Glomerular endothelial cell (primary cell): Measurements from ENCODE around the gene DVL2. TPM values are rescaled to one million over a fixed set of nuclear protein-coding genes. Genes with fewer than 3 reads are reported as not detected.
"Not testable (repeated sequence)": the region's sequence is repeated elsewhere in the genome, so short reads cannot be mapped to it uniquely, and the experiment has no call there.

Experiments
- DNase-seq: peaks from one replicate; pipeline ENCODE4 v3.0.0-alpha.2; 2011; ENCODE audit warnings: low read depth, low spot score; ENCODE audit errors: extremely low read depth
- total RNA-seq: library from RNA; depleted of rRNA; stranded (reverse); fragments of >200 nt; gene quantifications from 2 replicates; pipeline ENCODE4 v1.2.3, GENCODE V29; 2015

DVL2 gene
- total RNA-seq, 1 donor from 2014 or later, result 41.6 TPM

DNA sequence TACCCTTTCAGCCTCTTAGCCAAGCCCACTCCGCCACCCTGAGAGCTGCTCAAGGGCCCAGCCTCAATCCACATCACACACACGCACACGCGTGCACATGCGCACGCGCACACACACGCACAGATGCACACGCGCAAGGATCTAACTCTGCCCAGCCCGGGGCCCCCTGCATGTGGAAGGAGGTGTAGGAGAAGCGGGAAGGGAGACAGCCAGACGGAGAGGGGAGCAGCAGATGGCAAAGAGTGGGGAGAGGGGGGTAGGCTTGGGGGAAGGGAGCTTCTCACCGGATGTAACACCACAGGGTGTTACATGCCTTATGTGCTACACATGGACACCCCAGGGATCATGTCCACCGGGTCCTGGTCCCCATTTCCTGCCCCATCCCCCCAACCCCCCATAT, 30.0 kb downstream of the DVL2 start:
- no peak for DNase-seq

DNA sequence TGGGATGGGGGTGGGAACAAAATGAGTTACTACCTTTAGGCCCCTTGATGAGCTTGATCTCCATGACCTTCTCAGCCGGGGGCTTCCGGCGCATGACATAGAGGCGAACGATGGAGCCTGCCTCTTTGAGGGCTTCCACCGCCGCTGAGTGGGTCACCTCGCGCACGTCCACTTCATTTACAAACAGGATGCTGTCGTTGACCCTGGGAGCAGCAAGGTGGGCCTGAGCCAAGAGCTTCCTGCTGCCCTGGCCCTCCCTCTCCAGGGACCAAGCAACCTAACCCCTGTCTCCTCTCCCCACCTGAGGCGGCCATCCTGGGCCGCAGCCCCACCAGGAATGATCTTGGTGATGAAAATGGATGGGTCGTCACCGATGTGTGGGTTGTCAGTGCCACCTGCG, 30.9 kb downstream of the DVL2 start:
- DNase-seq, result no peak

DNA sequence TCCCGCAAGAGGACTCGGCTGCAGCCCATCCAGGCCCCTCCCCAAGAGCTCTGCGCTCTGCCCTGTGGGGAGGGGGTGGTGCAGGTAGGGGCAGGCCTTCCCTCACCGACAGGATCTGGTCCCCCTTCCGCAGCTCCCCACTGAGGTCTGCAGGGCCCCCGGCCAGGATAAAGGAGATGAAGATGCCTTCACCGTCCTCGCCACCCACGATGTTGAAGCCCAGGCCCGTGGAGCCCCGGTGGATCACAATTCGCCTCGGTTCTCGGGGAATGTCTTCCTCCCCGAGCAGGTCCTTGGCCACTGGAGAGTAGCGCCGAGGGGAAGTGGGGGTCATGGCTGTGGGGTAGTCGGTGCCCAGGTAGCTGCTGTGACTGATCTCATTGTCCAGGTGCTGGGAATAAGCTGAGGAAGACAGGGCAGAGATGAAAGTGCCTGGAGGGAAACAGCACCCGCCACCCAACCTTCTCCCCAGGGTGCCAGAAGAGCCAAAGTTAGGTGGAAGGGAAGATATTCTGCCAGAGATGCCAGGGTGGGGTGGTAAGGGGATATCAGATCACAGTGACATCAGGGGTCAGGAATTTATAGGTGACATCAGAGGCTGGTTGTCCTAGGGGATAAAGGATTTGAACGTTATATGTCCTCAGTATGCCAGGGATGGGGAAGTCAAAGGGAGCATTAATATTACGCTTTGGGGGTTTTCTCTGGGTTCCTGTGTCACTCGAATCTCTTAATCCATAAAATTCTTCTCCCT, 37.5 kb downstream of the DVL2 start:
- no peak for DNase-seq

DNA sequence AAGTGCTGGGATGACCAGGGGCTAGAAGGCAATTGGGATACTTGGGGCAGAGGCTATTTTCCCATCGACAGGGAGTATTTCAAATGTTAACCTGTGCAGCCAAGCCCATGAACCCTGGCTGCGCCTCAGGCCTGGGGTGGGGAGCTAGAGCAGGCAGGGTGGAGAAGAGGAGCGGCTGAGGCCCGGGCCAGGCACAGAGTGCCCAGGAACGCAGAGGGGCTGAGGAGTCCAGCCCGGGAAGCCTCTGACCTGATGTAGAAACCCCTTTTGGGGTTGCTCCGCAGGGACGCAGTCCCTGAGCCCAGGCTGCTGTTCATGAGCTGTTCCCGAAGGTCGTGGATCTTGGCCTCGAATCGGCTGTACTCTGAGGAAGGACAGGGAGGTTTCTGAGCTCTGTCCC, 38.3 kb downstream of the DVL2 start:
- DNase-seq, result no peak

DNA sequence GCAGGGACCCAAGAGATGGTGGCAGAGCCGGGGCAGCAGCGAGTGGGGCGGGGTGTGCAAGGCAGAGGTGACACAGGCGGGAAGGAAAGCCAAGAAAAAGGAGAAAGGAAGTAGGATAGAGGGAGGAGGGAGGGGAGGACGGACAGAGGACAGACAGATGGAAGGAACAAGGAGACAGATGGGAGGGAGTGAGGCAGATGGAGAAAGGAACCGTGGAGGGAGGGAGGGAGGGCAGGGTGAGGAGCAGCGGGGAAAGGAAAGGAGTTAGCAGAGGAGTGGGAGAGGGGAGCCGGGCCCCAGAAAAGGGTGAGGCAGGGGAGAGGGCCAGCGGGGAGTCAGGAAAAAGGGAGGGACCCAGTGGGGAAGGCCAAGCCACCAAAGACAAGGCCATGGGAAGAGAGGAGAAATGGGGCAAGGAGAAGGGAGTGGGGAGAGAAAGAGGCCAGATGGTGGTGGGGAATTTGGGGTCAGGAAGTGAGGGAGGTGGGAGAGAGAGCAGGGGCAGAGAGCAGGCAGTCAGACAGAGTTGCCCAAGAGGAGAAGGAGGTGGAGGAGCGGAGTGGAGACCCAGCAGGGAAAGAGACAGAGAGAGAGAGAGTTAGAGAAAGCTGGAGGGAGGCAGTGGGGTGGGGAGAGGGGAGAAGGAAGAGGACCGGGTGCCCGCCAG, 41.9 kb downstream of the DVL2 start:
- no peak for DNase-seq

DNA sequence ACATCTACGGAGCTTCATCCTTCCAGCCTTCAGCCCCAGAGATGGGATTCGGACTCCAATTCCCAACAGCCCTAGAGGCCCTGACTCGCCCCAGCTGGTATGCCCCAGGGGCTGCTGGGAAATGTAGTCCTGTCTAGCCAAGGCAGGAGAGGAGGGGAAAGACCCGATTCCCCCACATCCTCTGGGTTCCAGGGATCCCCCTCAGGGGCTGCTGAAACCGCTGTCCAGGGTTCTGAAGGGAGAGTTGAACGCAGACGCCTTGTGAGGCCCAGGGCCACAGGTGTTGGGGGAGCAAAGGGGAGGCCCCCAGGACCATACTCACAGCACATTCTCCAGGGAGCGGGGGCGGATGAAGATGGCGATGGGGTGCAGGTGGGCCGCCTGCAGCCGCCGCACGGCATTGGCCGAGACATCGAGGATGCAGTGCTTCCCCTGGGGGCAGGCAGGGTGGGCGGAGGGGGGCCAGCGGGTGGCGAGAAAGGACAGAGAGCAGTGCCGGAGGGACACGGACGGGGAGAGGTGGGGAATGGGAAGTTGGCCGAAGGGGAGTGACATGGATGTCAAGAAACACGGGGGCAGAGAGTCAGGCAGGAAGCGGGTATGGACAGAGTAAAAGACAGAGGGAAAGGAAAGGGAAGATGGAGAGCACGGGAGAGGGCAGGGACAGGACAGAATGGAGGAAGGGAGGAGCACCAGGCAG, 42.6 kb downstream of the DVL2 start:
- no peak for DNase-seq

DNA sequence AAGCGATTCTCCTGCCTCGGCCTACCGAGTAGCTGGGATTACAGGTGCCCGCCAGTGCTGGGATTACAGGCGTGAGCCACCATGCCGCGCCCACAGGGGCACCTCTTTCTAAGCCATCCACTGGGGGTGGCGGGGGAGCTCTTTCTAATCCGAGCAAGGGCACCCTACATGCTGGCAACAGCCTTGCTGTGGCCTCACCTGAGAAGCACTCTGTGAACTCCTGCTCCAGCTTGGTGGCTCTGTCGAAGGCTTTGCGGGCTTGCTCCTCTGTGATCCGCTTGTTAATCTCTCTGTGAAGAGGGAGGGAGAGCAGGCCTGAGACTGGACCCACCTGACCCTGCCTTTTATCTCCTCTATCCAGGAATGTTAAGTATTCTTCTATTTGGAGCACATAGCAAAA, 43.2 kb downstream of the DVL2 start:
- DNase-seq, result no peak

DNA sequence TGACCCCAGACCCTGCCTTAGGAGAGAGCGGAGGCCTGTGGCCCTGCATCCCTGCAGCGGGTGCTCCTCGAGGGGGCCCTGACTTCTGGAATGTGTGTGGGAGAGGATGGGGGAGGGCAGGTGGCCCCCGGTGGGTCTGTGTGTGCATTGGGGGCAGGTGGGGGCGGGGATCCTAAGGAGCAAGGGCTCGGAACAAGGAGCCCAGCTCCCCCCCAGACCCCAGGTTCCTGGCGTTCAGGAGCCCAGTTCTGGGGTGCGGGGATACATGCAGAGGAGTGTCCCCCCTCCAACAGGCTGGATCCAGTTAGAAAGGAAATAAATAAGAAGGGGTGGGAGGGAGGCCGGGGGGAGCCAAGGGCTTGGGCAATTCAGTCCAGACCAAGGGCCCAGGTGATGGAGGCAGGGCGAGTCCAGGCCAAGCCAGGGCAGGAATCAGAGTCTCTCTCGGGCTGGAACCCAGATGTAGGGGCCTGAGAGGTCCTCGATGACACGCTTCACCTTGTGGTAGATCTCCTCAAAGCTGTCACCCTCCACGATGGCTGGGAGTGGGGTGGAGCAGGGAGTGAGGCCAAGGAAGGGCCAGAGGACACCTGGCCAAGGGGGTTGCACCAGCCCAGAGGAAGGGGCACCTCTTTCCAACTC, 43.9 kb downstream of the DVL2 start:
- no peak for DNase-seq

DNA sequence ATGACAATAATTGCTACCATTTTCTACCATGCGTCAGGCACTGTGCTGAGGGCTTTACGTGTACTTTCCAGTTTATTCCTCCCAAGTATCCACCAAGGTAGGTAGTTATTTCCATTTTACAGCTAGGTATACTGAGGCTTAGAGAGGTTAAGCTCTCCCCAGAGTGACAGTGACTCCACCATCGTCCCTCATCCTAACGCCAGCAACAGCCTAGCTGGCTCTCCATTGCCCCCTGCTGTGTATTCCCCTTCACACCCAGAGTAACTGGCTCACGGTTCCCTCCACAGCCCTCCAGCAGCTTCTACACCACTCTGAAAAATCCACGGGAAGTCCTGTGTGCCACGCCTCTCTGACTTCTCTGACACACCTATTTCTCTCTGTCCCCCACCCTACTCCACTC, 48.1 kb downstream of the DVL2 start:
- DNase-seq, result no peak

DNA sequence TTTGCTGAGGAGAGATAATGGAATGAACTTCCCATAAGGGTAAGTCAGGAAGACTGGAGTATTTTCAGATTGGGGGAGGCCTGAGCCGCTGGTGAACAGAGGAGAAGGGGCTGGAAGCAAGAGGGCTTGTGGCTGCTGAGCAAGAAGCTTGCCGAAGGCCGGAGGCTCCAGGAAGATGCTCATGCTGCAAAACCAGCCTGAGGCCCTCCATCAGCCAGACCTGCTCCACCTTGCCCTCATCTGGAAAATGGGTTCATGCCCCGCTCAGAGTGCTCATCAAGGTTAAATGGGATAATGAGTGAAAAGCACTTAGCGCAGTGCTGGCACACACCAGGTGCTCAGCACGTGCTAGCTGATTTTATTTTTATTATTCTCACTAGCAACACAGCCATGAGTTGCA, 49.7 kb downstream of the DVL2 start:
- DNase-seq, result no peak

DNA sequence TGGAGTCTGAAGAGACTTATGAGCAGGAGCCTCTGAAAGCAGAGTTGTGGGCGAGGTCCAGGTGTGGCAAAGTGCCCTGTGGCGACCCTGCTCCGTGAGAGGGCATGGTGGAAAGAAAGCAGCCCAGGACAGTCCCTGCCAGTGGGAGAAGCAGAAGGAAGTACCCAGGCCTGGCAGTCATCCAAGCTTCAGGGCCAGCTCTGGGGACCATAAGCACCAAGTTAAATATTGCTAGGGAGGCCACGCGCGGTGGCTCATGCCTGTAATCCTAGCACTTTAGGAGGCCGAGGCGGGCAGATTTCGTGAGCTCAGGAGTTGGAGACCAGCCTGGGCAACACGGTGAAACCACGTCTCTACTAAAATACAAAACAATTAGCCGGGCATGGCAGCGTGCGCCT, 50.2 kb downstream of the DVL2 start:
- no peak for DNase-seq

DNA sequence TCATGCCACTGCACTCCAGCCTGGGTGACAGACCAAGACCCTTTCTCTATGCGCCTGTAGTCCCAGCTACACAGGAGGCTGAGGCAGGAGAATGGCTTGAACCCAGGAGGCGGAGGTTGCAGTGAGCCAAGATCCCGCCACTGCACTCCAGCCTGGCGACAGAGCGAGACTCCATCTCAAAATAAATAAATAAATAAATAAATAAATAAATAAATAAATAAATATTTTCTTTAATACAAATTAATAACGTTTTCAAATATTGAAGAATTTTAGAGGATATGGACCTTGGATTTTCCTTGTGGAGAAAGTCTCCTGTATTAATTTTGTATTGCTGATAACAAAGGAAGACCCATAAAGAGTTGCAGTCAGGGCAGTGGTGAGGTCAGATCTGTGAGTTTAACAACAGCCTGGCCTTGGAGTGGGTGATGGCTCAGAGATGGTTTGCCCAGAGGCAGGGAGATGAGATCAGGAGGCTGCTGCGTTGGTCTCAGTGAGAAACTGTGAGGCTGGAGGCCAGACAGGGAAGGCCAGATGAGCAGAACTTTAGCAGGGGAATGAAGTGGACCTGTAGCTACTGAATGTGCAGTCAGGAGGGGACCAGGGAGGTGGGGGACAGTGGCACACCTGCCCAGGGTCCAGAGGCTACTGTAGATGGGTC, 50.8 kb downstream of the DVL2 start:
- no peak for DNase-seq

DNA sequence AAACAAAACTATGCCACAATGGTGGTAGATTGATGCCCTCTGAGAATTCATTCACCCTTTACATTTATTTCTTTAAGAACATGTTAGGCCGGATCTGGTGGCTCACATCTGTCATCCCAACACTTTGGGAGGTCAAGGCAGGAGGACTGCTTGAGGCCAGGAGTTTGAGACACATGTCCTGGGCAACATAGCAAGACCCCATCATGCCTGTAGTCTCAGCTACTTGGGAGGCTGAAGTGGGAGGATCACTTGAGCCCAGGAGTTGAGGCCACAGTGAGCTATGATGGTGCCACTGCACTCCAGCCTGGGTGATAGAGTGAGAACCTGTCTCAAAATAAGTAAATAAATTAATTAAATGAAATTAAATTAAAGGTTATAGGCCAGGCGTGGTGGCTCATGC, 52.2 kb downstream of the DVL2 start:
- not testable (repeated sequence) for DNase-seq

DNA sequence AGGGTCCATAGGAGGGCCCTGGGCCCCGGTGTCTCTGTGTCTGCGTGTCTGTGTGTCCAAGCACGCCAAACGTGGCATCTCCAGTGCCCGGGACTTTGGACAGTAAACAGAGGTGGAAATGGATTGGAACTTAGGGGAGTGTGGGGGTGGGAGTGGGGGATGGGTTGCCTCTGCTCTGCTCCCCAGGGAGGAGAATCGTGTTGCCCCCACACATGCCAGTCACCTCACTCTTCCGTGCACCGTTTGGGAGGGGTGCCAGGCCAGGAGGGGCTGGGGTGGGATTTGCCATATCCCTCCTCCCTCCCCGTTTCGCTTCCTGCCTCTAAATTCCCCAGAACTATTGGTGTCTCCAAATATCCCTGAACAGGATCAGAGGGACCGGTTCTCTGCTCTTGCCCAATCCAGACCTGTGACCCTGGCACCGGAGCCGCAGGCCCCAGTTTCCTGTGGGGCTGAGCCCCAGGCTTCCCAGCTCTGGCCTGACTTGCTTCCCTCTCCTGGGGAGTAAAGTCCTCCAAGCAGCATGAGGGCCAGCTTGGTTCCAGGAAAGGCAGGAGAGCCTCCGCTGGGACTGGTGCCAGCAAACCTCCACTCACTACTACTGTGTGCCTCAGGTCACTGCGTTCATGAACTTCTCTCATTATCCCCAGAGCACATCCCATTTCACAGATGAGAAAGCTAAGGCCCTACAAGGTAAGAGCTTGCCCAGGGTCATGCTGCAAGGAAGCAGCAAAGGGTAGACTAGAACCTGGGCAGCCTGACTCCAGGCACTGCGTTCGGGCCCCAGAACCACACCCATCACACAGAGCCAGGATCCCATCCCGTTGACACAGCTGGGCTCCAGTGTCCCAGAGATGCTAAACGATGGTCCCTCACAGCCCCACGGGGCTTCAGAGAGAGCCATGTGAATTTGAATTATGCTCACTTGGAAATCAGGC, 54.7 kb downstream of the DVL2 start, which contains the start of gene ASGR1:
ASGR1 (minus strand) TSS at position 54 of the 938 bp plus-strand sequence. CDS start 807 bp downstream, outside the sequence.
- no peak for DNase-seq

DNA sequence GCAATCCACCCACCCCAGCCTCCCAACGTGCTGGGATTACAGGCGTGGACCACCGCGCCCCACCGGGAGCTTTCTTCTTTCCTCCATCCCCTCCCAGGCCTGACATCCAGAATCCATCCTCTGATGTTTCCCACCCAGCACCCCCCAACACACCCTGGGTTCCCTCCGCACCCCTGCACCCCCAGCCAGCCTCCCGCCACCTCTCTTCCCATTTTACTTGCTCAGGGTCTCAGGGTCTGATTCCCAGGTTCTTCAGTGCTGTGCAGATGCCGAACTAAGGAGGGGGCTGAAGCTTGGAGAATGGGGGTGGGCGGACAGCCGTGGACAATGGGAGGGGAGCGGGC, 55.4 kb downstream of the DVL2 start:
- no peak for DNase-seq

DNA sequence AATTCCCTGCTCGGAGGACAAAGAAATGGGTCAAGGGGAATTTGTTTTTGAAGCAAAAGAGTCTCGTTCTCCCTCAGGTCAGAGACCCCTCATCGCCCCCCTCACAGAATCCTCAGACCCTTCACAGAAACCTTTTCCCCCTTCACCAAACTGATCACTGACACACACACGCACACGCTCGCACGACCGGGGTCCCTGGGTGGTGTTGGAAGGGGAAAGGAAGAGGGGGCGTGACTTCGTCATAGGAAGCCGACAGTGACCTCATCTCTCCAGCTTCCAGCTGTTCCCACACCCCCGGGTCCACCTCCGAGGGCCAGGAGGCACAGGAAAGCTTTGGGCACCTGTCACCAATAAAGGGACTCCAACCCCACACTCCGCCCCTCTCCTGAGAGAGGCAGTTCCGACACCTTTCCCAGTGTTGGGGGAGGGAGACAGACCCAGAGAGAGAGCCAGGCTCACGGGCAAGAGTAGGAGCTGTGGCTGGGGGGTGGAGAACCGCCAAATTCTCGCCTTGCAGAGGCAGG, 56.3 kb downstream of the DVL2 start:
- no peak for DNase-seq

DNA sequence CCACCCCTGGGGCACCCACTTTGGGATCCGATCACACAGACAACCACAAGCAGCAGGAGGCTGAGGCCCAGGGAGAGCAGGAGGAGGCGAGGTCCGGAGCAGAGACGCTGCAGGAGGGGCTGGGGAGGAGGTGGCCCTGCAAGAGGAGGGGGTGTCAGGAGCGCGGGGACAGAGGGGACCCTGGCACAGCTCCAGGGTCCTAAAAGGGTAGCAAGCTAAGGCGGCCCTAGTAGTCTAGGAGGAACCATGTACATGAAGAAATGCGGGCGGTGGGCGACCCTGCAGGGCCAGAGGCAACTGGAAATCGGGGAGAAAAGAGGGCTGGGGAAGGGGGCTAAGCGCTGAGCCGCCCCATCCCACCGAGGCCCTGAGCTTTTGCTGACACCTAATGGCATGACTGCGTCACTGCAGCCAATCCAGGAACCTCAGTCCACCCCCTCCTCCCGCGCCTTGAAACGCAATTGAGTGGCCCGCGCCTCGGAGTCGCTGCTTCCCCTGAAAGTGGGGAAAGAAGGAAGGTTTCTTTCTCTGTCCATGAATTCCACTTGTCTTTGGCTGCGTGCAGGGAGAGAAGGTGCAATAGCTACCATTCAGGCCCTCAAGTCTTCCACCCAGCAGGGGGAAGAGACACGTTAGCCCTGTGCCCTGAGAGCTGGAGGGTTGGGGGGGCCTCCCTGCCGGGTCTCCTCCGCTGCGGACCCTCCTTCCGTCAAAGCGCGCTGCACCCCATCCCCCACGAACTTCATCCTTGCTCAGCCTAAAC, 56.9 kb downstream of the DVL2 start:
- DNase-seq, result peak; percentile 25

DNA sequence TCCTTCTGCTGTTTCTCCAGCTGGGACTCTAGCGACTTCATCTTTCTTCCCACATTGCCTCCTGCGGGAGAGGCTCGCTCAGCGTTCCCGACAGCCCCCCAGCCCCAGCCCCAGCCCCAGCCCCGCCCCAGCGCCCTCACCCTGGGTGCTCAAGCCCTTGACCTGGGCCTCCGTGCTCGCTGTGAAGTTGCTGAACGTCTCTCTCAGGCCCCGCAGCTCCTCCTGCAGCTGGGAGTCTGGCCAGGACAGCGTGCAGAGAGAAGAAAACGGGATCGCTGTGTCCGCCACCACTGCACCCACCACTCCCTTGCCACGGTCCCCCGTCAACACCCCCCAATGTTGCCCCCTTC, 57.5 kb downstream of the DVL2 start:
- DNase-seq, result no peak
